Ovary (tissue), 3 donors: ENCODE results near the gene IGFL2.

ENCODE experiments used
- CTCF ChIP-seq, 3 donors: fragments of 450-650 bp in 2 of 3; fragments of 200-600 bp in 1 of 3; IDR thresholded peaks; one replicate each; pipeline versions ENCODE4 v1.5.1 to v1.8.0; 2016 to 2022; ENCODE audit warnings: antibody characterized with exemption in 3 of 3, mild to moderate bottlenecking in 1 of 3
- POLR2A ChIP-seq: fragments of 450-650 bp; IDR thresholded peaks from one replicate; pipeline ENCODE4 v1.6.1; 2017; ENCODE audit warnings: antibody characterized with exemption, mild to moderate bottlenecking, moderate library complexity
- donor health status: DM: no; HTN: no; CAD: no.

GRCh38 chr19:46173886-46174480 is 25.9 kb downstream of the IGFL2 start:
- TF ChIP-seq CTCF (IDR thresholded peaks at IDR 0.05), result no peak
- TF ChIP-seq POLR2A, result no peak
